Mesothelial cell of epicardium (in vitro differentiated cells): ENCODE measurements around the gene SMIM1. TPM values are rescaled to one million over a fixed set of nuclear protein-coding genes. Genes with fewer than 3 reads are reported as not detected.
"Not testable (repeated sequence)": the region's sequence is repeated elsewhere in the genome, so short reads cannot be mapped to it uniquely, and the experiment has no call there.

Source experiments
- DNase-seq, 2 experiments: peaks; one replicate each; pipeline ENCODE4 v3.0.0; 2021; ENCODE audit warnings: low spot score in 2 of 2; ENCODE audit not compliant: unreplicated experiment in 2 of 2
- H3K27ac Mint-ChIP-seq: 2 replicates; pipeline ENCODE4 v1.8.0; 2021; ENCODE audit warnings: mixed read lengths
- H3K27me3 Mint-ChIP-seq: 2 replicates; pipeline ENCODE4 v1.8.0; 2021; ENCODE audit warnings: low read depth, mixed read lengths
- H3K36me3 Mint-ChIP-seq: 2 replicates; pipeline ENCODE4 v1.8.0; 2021; ENCODE audit warnings: mixed read lengths
- H3K4me1 Mint-ChIP-seq: 2 replicates; pipeline ENCODE4 v1.8.0; 2021; ENCODE audit warnings: mixed read lengths
- H3K4me3 Mint-ChIP-seq: 2 replicates; pipeline ENCODE4 v1.8.0; 2021; ENCODE audit warnings: mild to moderate bottlenecking, moderate library complexity, mixed read lengths
- H3K9me3 Mint-ChIP-seq: 2 replicates; pipeline ENCODE4 v1.8.0; 2021; ENCODE audit warnings: mixed read lengths
- total RNA-seq: library from RNA; stranded (reverse); gene quantifications from 3 replicates; pipeline ENCODE4 v1.2.1, GENCODE V29; 2021
- TF ChIP-seq, protein P1 (sequence below): fragments of 200-600 bp; sonication (generic); IDR thresholded peaks from one replicate; pipeline ENCODE4 v1.5.0; 2021; ENCODE audit warnings: antibody characterized with exemption; ENCODE audit not compliant: unreplicated experiment

SMIM1 gene
- total RNA-seq, 1 donor from 2014 or later = 11.6 TPM

DNA sequence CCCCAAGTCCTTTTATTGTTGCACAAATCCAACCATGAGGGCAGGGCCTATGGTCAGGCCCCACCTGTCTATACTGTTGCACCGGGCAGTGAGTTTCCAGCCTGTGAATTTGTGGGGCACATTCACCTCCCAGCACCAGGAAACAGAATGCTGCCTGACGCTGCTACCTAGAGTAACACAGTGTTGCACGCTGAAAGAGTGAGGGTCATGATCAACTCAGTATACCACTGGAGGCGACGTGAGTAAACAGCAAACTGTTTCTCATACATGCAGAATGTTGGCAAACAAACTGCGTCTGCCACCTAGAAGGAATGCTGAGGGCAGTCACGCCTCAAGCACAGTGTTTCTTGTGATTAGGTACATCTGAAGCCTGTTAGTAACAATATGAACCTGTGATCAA, 37.1 kb downstream of the SMIM1 start:
- peaks cover 2% of the 10 kb centered on the region for H3K4me1 Mint-ChIP-seq
- peaks cover 3% of the 10 kb centered on the region for H3K36me3 Mint-ChIP-seq
- peaks cover 6% of the 10 kb centered on the region for H3K9me3 Mint-ChIP-seq
- TF ChIP-seq, protein P1, sequence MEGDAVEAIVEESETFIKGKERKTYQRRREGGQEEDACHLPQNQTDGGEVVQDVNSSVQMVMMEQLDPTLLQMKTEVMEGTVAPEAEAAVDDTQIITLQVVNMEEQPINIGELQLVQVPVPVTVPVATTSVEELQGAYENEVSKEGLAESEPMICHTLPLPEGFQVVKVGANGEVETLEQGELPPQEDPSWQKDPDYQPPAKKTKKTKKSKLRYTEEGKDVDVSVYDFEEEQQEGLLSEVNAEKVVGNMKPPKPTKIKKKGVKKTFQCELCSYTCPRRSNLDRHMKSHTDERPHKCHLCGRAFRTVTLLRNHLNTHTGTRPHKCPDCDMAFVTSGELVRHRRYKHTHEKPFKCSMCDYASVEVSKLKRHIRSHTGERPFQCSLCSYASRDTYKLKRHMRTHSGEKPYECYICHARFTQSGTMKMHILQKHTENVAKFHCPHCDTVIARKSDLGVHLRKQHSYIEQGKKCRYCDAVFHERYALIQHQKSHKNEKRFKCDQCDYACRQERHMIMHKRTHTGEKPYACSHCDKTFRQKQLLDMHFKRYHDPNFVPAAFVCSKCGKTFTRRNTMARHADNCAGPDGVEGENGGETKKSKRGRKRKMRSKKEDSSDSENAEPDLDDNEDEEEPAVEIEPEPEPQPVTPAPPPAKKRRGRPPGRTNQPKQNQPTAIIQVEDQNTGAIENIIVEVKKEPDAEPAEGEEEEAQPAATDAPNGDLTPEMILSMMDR = no peak
- no peak overlapping the region for H3K27ac Mint-ChIP-seq
- DNase-seq = no peak
- H3K4me3 Mint-ChIP-seq = no peak overlapping the region
- H3K27me3 Mint-ChIP-seq = peaks cover 4% of the 10 kb centered on the region

DNA sequence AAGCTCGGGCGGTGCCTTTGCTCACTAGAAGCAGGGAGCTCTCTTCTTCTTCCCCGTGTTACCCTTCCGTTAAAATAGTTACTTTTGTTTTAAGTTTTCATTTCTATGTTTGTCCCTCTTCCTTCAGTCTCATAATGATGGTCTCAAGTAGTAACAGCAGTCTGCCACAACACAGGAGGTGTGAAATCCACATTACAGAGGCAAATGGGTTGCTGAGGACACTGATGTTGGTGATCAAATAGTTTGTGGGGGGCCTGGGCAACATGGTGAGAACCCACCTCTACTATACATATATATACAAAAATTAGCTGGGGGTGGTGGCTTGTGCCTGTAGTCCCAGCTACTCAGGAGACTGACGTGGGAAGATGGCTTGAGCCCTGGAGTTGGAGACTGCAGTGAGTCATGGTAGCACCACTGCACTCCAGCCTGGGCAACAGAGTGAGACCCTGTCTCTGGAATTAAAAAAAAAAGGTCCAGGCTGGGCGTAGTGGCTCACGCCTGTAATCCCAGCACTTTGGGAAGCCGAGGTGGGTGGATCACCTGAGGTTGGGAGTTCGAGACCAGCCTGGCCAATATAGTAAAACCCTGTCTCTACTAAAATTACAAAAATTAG, 37.7 kb downstream of the SMIM1 start:
- not testable (repeated sequence) for H3K4me1 Mint-ChIP-seq, H3K27ac Mint-ChIP-seq, H3K36me3 Mint-ChIP-seq, H3K4me3 Mint-ChIP-seq, H3K27me3 Mint-ChIP-seq, DNase-seq, H3K9me3 Mint-ChIP-seq

DNA sequence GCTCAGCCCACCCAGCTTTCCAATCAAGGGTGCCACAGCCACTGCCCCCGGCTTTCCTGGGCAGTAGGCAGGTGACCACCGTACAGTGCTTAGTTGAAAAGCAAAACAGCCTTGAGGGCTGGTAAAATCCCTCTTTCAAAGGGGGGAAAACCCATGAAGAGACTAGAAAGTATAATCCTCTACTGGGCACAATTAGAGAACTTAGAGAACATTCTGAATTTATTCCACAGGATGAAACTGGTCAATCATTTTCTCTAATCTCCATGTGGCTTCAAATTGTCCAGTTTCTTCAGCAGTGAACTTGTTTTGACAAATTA, 39.0 kb downstream of the SMIM1 start:
- H3K36me3 Mint-ChIP-seq = peaks cover 13% of the 10 kb centered on the region
- H3K27ac Mint-ChIP-seq = no peak overlapping the region
- peaks cover 4% of the 10 kb centered on the region for H3K27me3 Mint-ChIP-seq
- H3K9me3 Mint-ChIP-seq = no peaks in the 10 kb centered on the region
- H3K4me3 Mint-ChIP-seq = no peak overlapping the region
- TF ChIP-seq, protein P1 = no peak
- DNase-seq = no peak
- peaks cover 2% of the 10 kb centered on the region for H3K4me1 Mint-ChIP-seq

DNA sequence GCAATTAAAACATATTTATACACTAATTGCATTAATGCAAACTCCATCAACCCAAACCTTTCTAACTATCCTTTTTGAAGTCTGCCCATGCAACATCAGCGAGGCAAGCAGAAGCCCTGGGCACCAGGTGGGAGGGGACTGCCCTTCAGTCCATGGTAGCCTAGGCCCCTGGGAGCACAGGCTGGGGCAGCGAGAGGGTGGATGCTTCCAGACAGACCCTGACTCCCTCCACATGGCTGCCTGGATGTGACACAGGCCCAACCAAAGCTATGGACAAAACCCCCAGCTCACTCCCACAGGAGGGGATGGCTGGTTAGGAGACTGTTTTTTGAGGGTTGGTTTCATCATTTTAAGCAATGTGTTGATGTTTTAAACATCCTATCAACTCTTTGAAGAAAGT, 41.5 kb downstream of the SMIM1 start:
- H3K27me3 Mint-ChIP-seq = peaks cover 4% of the 10 kb centered on the region
- H3K36me3 Mint-ChIP-seq = peaks cover 17% of the 10 kb centered on the region
- peaks cover 2% of the 10 kb centered on the region for H3K4me1 Mint-ChIP-seq
- H3K9me3 Mint-ChIP-seq = no peaks in the 10 kb centered on the region
- TF ChIP-seq, protein P1 = no peak
- no peak for DNase-seq
- no peak overlapping the region for H3K27ac Mint-ChIP-seq
- no peak overlapping the region for H3K4me3 Mint-ChIP-seq

DNA sequence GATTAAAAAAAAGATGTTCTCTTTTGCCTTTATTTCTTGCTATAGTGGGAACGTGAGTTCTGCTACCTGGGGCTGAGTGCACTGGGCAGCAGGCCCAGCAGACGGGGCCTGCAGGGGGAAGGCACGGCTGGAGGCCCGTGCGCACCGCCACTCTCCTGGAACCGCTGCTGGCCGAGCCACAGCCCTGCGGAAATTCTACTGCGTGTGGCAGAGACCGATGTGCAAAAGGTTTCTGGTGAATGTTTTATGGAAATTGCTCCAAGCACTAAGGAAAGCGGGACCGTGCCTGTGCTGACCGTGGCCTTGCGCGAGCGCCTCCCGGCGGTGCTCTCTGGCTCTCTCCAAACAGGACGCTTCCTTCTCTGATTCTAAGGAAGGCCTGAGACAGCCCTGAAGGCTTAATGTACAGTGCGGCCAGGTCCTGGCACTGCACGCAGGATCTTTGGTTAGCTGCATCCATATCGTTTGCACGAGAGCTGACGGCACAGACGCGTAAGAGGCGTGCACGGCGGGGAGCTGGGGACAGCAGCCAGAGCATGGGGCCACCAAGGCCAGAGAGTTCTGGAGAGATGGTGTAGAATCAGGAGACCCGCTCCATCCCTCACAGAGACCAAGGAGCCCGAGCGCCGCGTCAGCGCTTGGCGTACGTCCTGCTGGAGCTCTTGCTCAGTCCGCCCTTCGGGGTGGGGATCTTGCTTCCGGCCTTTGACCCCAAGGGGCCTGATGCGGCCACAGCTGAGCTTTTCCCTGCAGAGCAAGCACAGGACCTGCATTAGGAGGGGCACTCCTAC, 42.4 kb downstream of the SMIM1 start:
- DNase-seq = no peak
- Mint-ChIP-seq H3K4me1 (peaks cover 8% of the 10 kb centered on the region), H3K9me3 (no peaks in the 10 kb centered on the region), H3K36me3 (peaks cover 18% of the 10 kb centered on the region), H3K4me3 (no peak overlapping the region), H3K27ac (no peak overlapping the region), H3K27me3 (peaks cover 4% of the 10 kb centered on the region)
- TF ChIP-seq, protein P1 = no peak

DNA sequence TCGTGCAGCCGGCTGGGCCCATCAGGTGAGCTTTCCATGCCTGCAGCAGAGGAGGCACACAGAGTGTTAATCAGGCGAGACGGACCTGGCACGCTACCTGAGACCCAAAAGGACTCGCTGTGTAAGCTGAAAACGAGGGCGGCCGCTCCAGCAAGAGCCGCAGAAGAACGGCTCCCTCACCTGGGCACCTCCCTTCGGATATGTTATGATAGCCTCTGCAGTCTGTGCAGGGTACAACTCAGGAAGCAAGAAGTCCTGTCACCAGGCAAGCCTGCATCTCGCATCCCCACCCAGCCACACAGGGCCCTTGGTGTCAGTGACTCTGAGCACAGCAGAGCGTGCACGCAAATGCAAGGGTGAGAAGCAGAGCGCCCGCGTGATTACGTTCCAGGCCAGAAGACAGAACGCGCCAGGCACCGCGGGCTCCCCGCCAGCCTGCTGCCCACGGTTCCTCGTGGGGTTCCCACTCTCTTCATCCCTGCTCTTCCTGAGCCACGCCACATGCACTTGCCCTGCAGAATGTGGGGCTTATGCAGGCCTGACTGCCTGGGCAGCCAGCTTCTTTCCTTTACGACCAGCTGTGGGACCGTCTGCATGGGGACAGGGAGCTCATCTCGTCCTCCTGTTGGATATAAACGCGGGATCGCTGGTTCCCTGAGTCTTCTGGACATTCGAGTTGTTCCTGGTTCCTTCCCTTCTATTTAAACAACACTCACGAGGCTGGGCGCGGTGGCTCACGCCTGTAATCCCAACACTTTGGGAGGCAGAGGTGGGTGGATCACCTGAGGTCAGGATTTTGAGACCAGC, 44.0 kb downstream of the SMIM1 start:
- no peak overlapping the region for H3K4me3 Mint-ChIP-seq
- peaks cover under 1% of the 10 kb centered on the region for H3K27me3 Mint-ChIP-seq
- no peak overlapping the region for H3K27ac Mint-ChIP-seq
- H3K4me1 Mint-ChIP-seq = peaks cover 6% of the 10 kb centered on the region
- H3K36me3 Mint-ChIP-seq = peaks cover 27% of the 10 kb centered on the region
- no peaks in the 10 kb centered on the region for H3K9me3 Mint-ChIP-seq
- DNase-seq = no peak
- TF ChIP-seq, protein P1 = no peak
